Measurements from ENCODE around the gene ATXN7L2.
A peak's percentile ranks its signal among the peaks of the same experiment; 100 is the strongest.

ATXN7L2 gene

GRCh38 chr1:109531380-109531779 lies 47.7 kb downstream of the ATXN7L2 start (continued):
- TF ChIP-seq FEZF1 (tag by site-specific recombination; IDR thresholded peaks at IDR 0.05) (no peak), ZFHX2 (tag by site-specific recombination; conservative IDR thresholded peaks at IDR 0.05) (peak; percentile 42), EGR2 (tag by site-specific recombination; IDR thresholded peaks at IDR 0.05; ENCODE audit: low read depth) (0 out of 2 replicates have a peak, but pooled peaks have one; percentile 15), PBX3 (CRISPR knock-in tag; IDR thresholded peaks at IDR 0.05) (no peak), ZNF747 (tag by site-specific recombination; IDR thresholded peaks at IDR 0.05) (no peak)

GRCh38 chr1:109531826-109532364 lies 48.2 kb downstream of the ATXN7L2 start:
- CTCF ChIA-PET: interaction anchor here (0.5 to 20.8 kb wide), 46 partner anchors 9 to 635 kb away, joined by 3 to 1152 read pairs (median 4); partner anchors contain the start of genes AHCYL1, AMIGO1, ATXN7L2 and CYB561D1
- Histone ChIP-seq H3K9me3 (ENCODE audit: control insufficient read depth, insufficient read depth, low read depth, low read length) (no peaks in the 10 kb centered on the region), H3K4me1 (ENCODE audit: control insufficient read depth, insufficient read depth, low read length) (no peaks in the 10 kb centered on the region), H3K27ac (ENCODE audit: extremely low read depth, low read depth, low read length) (no peak overlapping the region), H3K4me3 (ENCODE audit: low read depth, low read length) (no peak overlapping the region), H3K36me3 (ENCODE audit: control insufficient read depth in 2 of 2, insufficient read depth in 1 of 2, low read length in 2 of 2) (no peaks in the 10 kb centered on the region)
- POLR2A ChIA-PET: interaction anchor here (0.8 to 1.8 kb wide), 7 partner anchors 13 to 43 kb away, joined by 3 to 11 read pairs (median 4); partner anchors contain the start of genes CYB561D1 and GNAI3
- TF ChIP-seq BCL11B (tag by site-specific recombination; IDR thresholded peaks at IDR 0.05; ENCODE audit: low read depth) (0 out of 2 replicates have a peak, but pooled peaks have one; percentile 16), INSM2 (tag by site-specific recombination; IDR thresholded peaks at IDR 0.05) (no peak), ZNF621 (tag by site-specific recombination; IDR thresholded peaks at IDR 0.05) (no peak), KLF16 (tag by site-specific recombination; IDR thresholded peaks at IDR 0.05) (no peak), ZNF391 (tag by site-specific recombination; IDR thresholded peaks at IDR 0.05; ENCODE audit: borderline replicate concordance, low read depth) (no peak)

- Histone ChIP-seq H3K4me3 (ENCODE audit: low read depth, low read length) (no peak overlapping the region), H3K4me1 (ENCODE audit: control insufficient read depth, insufficient read depth, low read length) (no peaks in the 10 kb centered on the region), H3K36me3 (ENCODE audit: control insufficient read depth in 2 of 2, insufficient read depth in 1 of 2, low read length in 2 of 2) (no peaks in the 10 kb centered on the region), H3K27ac (ENCODE audit: extremely low read depth, low read depth, low read length) (no peak overlapping the region), H3K9me3 (ENCODE audit: control insufficient read depth, insufficient read depth, low read depth, low read length) (no peaks in the 10 kb centered on the region)
- ChIA-PET POLR2A (interaction anchor here (0.8 to 1.8 kb wide), 7 partner anchors 12 to 255 kb away, joined by 3 to 11 read pairs (median 4); partner anchors contain the start of genes CYB561D1 and GNAI3), CTCF (interaction anchor here (0.5 to 20.8 kb wide), 68 partner anchors 9 to 1637 kb away, joined by 3 to 1152 read pairs (median 4); partner anchors contain the start of genes AHCYL1, AMIGO1, ATXN7L2 and CYB561D1)
- TF ChIP-seq ZBTB20 (tag by site-specific recombination; IDR thresholded peaks at IDR 0.05) (peak; percentile 31; the same call in 1 of the 2 replicates), ZNF76 (tag by site-specific recombination; IDR thresholded peaks at IDR 0.05; ENCODE audit: borderline replicate concordance, low read depth) (no peak), REST (tag by site-specific recombination; IDR thresholded peaks at IDR 0.05) (0 out of 2 replicates have a peak, but pooled peaks have one; percentile 22), PATZ1 (tag by site-specific recombination; IDR thresholded peaks at IDR 0.05) (peak; percentile 72), ZNF335 (tag by site-specific recombination; conservative IDR thresholded peaks at IDR 0.05) (peak; percentile 89), GLIS2 (tag by site-specific recombination; IDR thresholded peaks at IDR 0.05) (peak; percentile 75), ZEB2 (tag by site-specific recombination; IDR thresholded peaks at IDR 0.05) (no peak), ZNF2 (tag by site-specific recombination; IDR thresholded peaks at IDR 0.05) (peak; percentile 94), ZNF629 (tag by site-specific recombination; IDR thresholded peaks at IDR 0.05) (0 out of 2 replicates have a peak, but pooled peaks have one; percentile 7)
Measured at GRCh38 chr1:109532365-109533136, 48.8 kb downstream of the ATXN7L2 start.
